Mammary epithelial cell (primary cell): ENCODE data around the gene CTNNBIP1.

ENCODE experiments used
- EZH2 ChIP-seq: IDR thresholded peaks from 2 replicates; pipeline ENCODE4 v1.6.1; 2012; ENCODE audit warnings: low read length, inconsistent platforms, borderline replicate concordance
- TF ChIP-seq, protein P1 (sequence below), 2 donors: IDR thresholded peaks in 1 of 2; conservative IDR thresholded peaks in 1 of 2; 2 replicates each; pipeline ENCODE4 v1.5.1; 2011 to 2012; ENCODE audit warnings: inconsistent platforms in 2 of 2, low read length in 2 of 2, mild to moderate bottlenecking in 2 of 2, control low read depth in 1 of 2, low read depth in 1 of 2; ENCODE audit not compliant: insufficient read depth in 1 of 2; ENCODE audit errors: extremely low read depth in 1 of 2

- no peak for TF ChIP-seq EZH2
- TF ChIP-seq, protein P1, sequence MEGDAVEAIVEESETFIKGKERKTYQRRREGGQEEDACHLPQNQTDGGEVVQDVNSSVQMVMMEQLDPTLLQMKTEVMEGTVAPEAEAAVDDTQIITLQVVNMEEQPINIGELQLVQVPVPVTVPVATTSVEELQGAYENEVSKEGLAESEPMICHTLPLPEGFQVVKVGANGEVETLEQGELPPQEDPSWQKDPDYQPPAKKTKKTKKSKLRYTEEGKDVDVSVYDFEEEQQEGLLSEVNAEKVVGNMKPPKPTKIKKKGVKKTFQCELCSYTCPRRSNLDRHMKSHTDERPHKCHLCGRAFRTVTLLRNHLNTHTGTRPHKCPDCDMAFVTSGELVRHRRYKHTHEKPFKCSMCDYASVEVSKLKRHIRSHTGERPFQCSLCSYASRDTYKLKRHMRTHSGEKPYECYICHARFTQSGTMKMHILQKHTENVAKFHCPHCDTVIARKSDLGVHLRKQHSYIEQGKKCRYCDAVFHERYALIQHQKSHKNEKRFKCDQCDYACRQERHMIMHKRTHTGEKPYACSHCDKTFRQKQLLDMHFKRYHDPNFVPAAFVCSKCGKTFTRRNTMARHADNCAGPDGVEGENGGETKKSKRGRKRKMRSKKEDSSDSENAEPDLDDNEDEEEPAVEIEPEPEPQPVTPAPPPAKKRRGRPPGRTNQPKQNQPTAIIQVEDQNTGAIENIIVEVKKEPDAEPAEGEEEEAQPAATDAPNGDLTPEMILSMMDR (conservative IDR thresholded peaks at IDR 0.05 in 1 of 2, IDR thresholded peaks at IDR 0.05 in 1 of 2; ENCODE audit: extremely low read depth in 1 of 2, insufficient read depth in 1 of 2, low read depth in 1 of 2, low read length in 2 of 2) = peak in 1 of 2 donors; percentile 2
Observed at GRCh38 chr1:9909234-9910046, 629 bp downstream of the CTNNBIP1 start.
